Esophagus muscularis mucosa (tissue), 4 donors: ENCODE measurements around the gene SLC6A11. TPM values are rescaled to one million over a fixed set of nuclear protein-coding genes. Genes with fewer than 3 reads are reported as not detected.

Experiments
- DNase-seq: peaks from one replicate; pipeline ENCODE4 v3.0.0-alpha.2; 2017; ENCODE audit errors: extremely low spot score
- H3K27ac ChIP-seq, 4 donors: fragments of 200-600 bp; sonication (generic); replicated peaks in 1 of 4; 1 replicate in 3 of 4; 2 replicates in 1 of 4; pipeline ENCODE4 v1.5.1; 2016 to 2019; ENCODE audit warnings: mild to moderate bottlenecking in 1 of 4
- H3K27me3 ChIP-seq, 4 donors: fragments of 200-600 bp; sonication (generic); one replicate each; pipeline versions ENCODE4 v1.5.1 to v1.6.0; 2016 to 2019
- H3K36me3 ChIP-seq, 4 donors: fragments of 200-600 bp; sonication (generic); one replicate each; pipeline ENCODE4 v1.5.1; 2016 to 2019
- H3K4me1 ChIP-seq, 4 donors: fragments of 200-600 bp; sonication (generic); one replicate each; pipeline ENCODE4 v1.5.1; 2016 to 2019
- H3K4me3 ChIP-seq, 4 donors: fragments of 200-600 bp; sonication (generic); 1 replicate in 2 of 4; 2 replicates in 2 of 4; pipeline ENCODE4 v1.5.1; 2016 to 2019; ENCODE audit warnings: mild to moderate bottlenecking in 4 of 4, moderate library complexity in 1 of 4
- H3K9me3 ChIP-seq, 4 donors: fragments of 200-600 bp; sonication (generic); 1 replicate in 3 of 4; 2 replicates in 1 of 4; pipeline ENCODE4 v1.5.1; 2016 to 2019
- EP300 ChIP-seq: sonication (generic); formaldehyde crosslinking; IDR thresholded peaks from one replicate; pipeline ENCODE4 v1.6.1; 2017; ENCODE audit warnings: antibody characterized with exemption
- POLR2A ChIP-seq: fragments of 450-650 bp; IDR thresholded peaks from one replicate; pipeline ENCODE4 v1.6.1; 2017; ENCODE audit warnings: antibody characterized with exemption, moderate library complexity, mild to moderate bottlenecking, low read depth
- POLR2AphosphoS5 ChIP-seq, 2 donors: sonication (generic); formaldehyde crosslinking; IDR thresholded peaks; one replicate each; pipeline ENCODE4 v1.6.1; 2017; ENCODE audit warnings: antibody characterized with exemption in 2 of 2
- WGBS: methylation state at CpG from one replicate; pipeline ENCODE4 v1.1.5; 2018; 5-methylcytosine and 5-hydroxymethylcytosine counted together
- intact Hi-C: fragments of 100-400 bp; cut with DNase I; formaldehyde crosslinking; loops from one replicate; pipeline ENCODE4 v1.15.1; 2023
- total RNA-seq, 4 donors: library from RNA; depleted of rRNA; stranded (reverse); fragments of >200 nt; gene quantifications; one replicate each; pipeline versions ENCODE4 v1.1.0 to v1.2.1, GENCODE V29; 2016
- TF ChIP-seq, protein P1 (sequence below), 3 experiments: fragments of 200-600 bp in 2 of 3; fragments of 450-650 bp in 1 of 3; sonication (generic) in 2 of 3; IDR thresholded peaks; one replicate each; pipeline ENCODE4 v1.5.1; 2017 to 2019; ENCODE audit warnings: antibody characterized with exemption in 3 of 3, mild to moderate bottlenecking in 2 of 3, moderate library complexity in 1 of 3

Gene SLC6A11
- total RNA-seq, 4 donors from 2014 or later: not detected

DNA sequence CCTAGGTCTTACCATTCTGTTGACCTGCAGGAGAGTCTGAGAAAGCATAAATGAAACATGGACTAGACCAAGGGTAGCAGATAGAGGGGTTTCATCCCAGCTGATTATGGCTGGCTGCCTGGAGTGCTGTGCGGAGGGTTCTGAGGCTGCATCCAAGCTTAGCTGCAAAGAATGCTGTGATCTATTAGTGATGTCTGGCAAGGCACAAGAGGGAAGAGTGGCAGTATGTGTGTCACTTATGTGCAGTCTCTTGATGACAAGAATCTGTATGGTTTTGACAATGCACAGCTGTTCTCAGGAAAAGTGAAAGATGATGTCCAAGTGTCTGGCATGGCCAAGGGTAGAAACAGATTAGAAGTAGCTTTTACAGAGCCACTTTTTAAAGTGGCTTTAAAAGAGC is 54.3 kb downstream of the SLC6A11 start:
- Histone ChIP-seq H3K27ac (no peak overlapping the region), H3K9me3 (no peaks in the 10 kb centered on the region), H3K4me1 (no peaks in the 10 kb centered on the region), H3K36me3 (no peaks in the 10 kb centered on the region), H3K27me3 (peaks cover 0 to 15% (median 0%) of the 10 kb centered on the region in 4 donors), H3K4me3 (no peak overlapping the region)
- no peak for DNase-seq
- WGBS: 80% methylated on average over 1 of the region's 1 CpG
- intact Hi-C loops: no loop called here
- TF ChIP-seq EP300: no peak
- TF ChIP-seq POLR2AphosphoS5 (IDR thresholded peaks at IDR 0.05): no peak
- TF ChIP-seq POLR2A: no peak
- TF ChIP-seq, protein P1, sequence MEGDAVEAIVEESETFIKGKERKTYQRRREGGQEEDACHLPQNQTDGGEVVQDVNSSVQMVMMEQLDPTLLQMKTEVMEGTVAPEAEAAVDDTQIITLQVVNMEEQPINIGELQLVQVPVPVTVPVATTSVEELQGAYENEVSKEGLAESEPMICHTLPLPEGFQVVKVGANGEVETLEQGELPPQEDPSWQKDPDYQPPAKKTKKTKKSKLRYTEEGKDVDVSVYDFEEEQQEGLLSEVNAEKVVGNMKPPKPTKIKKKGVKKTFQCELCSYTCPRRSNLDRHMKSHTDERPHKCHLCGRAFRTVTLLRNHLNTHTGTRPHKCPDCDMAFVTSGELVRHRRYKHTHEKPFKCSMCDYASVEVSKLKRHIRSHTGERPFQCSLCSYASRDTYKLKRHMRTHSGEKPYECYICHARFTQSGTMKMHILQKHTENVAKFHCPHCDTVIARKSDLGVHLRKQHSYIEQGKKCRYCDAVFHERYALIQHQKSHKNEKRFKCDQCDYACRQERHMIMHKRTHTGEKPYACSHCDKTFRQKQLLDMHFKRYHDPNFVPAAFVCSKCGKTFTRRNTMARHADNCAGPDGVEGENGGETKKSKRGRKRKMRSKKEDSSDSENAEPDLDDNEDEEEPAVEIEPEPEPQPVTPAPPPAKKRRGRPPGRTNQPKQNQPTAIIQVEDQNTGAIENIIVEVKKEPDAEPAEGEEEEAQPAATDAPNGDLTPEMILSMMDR (IDR thresholded peaks at IDR 0.05): no peak

- Histone ChIP-seq H3K4me3 (no peak overlapping the region), H3K4me1 (no peaks in the 10 kb centered on the region), H3K9me3 (no peaks in the 10 kb centered on the region), H3K27ac (no peak overlapping the region), H3K36me3 (no peaks in the 10 kb centered on the region), H3K27me3 (peaks cover 0 to 18% (median 0%) of the 10 kb centered on the region in 4 donors)
- 74% methylated on average over 5 of the region's 5 CpGs for WGBS
- intact Hi-C loops: no loop called here
- TF ChIP-seq, protein P1 (IDR thresholded peaks at IDR 0.05): no peak
- TF ChIP-seq POLR2A: no peak
- no peak for TF ChIP-seq EP300
- no peak for TF ChIP-seq POLR2AphosphoS5 (IDR thresholded peaks at IDR 0.05)
- no peak for DNase-seq
These were observed 57.4 kb downstream of the SLC6A11 start for GRCh38 chr3:10873415-10873814.

DNA sequence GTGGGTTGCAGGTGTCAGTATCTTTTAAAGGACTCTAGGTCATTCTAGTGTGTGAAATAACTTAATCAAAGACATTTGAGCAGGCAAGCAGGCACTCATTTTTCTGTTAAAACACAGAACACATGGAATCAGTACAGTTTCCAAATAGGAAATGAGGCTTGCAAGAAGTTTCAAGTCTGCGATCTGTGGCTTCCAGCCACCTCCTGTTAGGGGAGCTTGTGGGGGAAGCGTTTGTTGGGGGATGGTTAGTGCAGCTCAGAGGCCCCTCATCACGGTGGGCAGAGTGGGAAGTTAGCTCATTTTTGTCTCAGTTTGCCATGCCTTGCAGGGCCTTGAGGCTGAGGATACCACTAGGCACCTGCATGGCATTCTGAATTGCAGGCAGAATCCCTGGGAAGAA is 59.9 kb downstream of the SLC6A11 start:
- no peaks in the 10 kb centered on the region for H3K9me3 ChIP-seq
- no peak overlapping the region for H3K4me3 ChIP-seq
- WGBS: 49% methylated on average over 3 of the region's 3 CpGs
- no peak for DNase-seq
- intact Hi-C loops: no loop called here
- H3K27ac ChIP-seq: no peak overlapping the region
- H3K27me3 ChIP-seq: peaks cover 0 to 18% (median 0%) of the 10 kb centered on the region in 4 donors
- no peaks in the 10 kb centered on the region for H3K4me1 ChIP-seq
- H3K36me3 ChIP-seq: no peaks in the 10 kb centered on the region
- TF ChIP-seq EP300: no peak
- no peak for TF ChIP-seq POLR2AphosphoS5 (IDR thresholded peaks at IDR 0.05)
- TF ChIP-seq, protein P1 (IDR thresholded peaks at IDR 0.05): no peak
- TF ChIP-seq POLR2A: no peak

GRCh38 chr3:10876661-10877060 is 60.6 kb downstream of the SLC6A11 start:
- H3K27me3 ChIP-seq: peaks cover 0 to 26% (median 0%) of the 10 kb centered on the region in 4 donors
- H3K9me3 ChIP-seq: no peaks in the 10 kb centered on the region
- intact Hi-C loops: no loop called here
- WGBS: 36% methylated on average over 3 of the region's 4 CpGs
- H3K4me1 ChIP-seq: no peaks in the 10 kb centered on the region
- TF ChIP-seq POLR2AphosphoS5 (IDR thresholded peaks at IDR 0.05) (no peak), POLR2A (no peak), EP300 (no peak)
- TF ChIP-seq, protein P1 (IDR thresholded peaks at IDR 0.05): no peak
- no peak overlapping the region for H3K27ac ChIP-seq
- DNase-seq: no peak
- H3K36me3 ChIP-seq: no peaks in the 10 kb centered on the region
- H3K4me3 ChIP-seq: no peak overlapping the region

GRCh38 chr3:10882851-10883250 is 66.8 kb downstream of the SLC6A11 start:
- TF ChIP-seq, protein P1 (IDR thresholded peaks at IDR 0.05): no peak
- TF ChIP-seq POLR2A (no peak), POLR2AphosphoS5 (IDR thresholded peaks at IDR 0.05) (no peak), EP300 (no peak)

More at GRCh38 chr3:10882851-10883250, 66.8 kb downstream of the SLC6A11 start:
- Histone ChIP-seq H3K27me3 (peaks cover 0 to 37% (median 0%) of the 10 kb centered on the region in 4 donors), H3K9me3 (no peaks in the 10 kb centered on the region), H3K36me3 (no peaks in the 10 kb centered on the region), H3K27ac (no peak overlapping the region), H3K4me3 (no peak overlapping the region), H3K4me1 (no peaks in the 10 kb centered on the region)
- 81% methylated on average over 6 of the region's 14 CpGs for WGBS
- intact Hi-C loops: no loop called here
- no peak for DNase-seq
